ENCODE data around the gene ACE.
A peak's percentile ranks its signal among the peaks of the same experiment; 100 is the strongest.

Gene ACE

GRCh38 chr17:63517825-63518534 lies 41.1 kb downstream of the ACE start:
- no peak for DNase-seq (ENCODE audit: low read depth, low spot score)
- Histone ChIP-seq H3K36me3 (ENCODE audit: insufficient read depth, insufficient read length, low read length) (no peaks in the 10 kb centered on the region), H3K9me3 (ENCODE audit: insufficient read depth, low read length) (no peaks in the 10 kb centered on the region), H3K4me3 (ENCODE audit: insufficient read length, low read depth) (no peak overlapping the region), H3K9ac (ENCODE audit: insufficient read length, low read depth) (no peak overlapping the region), H3K4me1 (ENCODE audit: insufficient read depth, insufficient read length) (peaks cover 4% of the 10 kb centered on the region), H3K27me3 (ENCODE audit: insufficient read depth, insufficient read length) (peaks cover 8% of the 10 kb centered on the region)
- TF ChIP-seq SUZ12 (IDR thresholded peaks at IDR 0.05; ENCODE audit: extremely low read depth, insufficient read depth, insufficient read length) (no peak), ZNF274 (IDR thresholded peaks at IDR 0.05; ENCODE audit: low read depth, low read length) (no peak), YY1 (IDR thresholded peaks at IDR 0.05; ENCODE audit: insufficient read depth, insufficient read length) (no peak)

GRCh38 chr17:63519116-63519881 lies 42.4 kb downstream of the ACE start:
- H3K4me3 ChIP-seq (ENCODE audit: insufficient read length, low read depth), result no peak overlapping the region
- TF ChIP-seq SUZ12 (IDR thresholded peaks at IDR 0.05; ENCODE audit: extremely low read depth, insufficient read depth, insufficient read length), result no peak
- TF ChIP-seq ZNF274 (IDR thresholded peaks at IDR 0.05; ENCODE audit: low read depth, low read length), result no peak
- TF ChIP-seq YY1 (IDR thresholded peaks at IDR 0.05; ENCODE audit: insufficient read depth, insufficient read length), result no peak
- H3K9me3 ChIP-seq (ENCODE audit: insufficient read depth, low read length), result no peaks in the 10 kb centered on the region
- no peak overlapping the region for H3K9ac ChIP-seq (ENCODE audit: insufficient read length, low read depth)
- no peak for DNase-seq (ENCODE audit: low read depth, low spot score)
- peaks cover 10% of the 10 kb centered on the region for H3K27me3 ChIP-seq (ENCODE audit: insufficient read depth, insufficient read length)
- peaks cover 4% of the 10 kb centered on the region for H3K4me1 ChIP-seq (ENCODE audit: insufficient read depth, insufficient read length)
- no peaks in the 10 kb centered on the region for H3K36me3 ChIP-seq (ENCODE audit: insufficient read depth, insufficient read length, low read length)

- H3K9ac ChIP-seq (ENCODE audit: insufficient read length, low read depth), result peak overlapping the region; percentile 13
- H3K4me1 ChIP-seq (ENCODE audit: insufficient read depth, insufficient read length), result peaks cover 7% of the 10 kb centered on the region
- no peak for DNase-seq (ENCODE audit: low read depth, low spot score)
- H3K36me3 ChIP-seq (ENCODE audit: insufficient read depth, insufficient read length, low read length), result no peaks in the 10 kb centered on the region
- no peak overlapping the region for H3K4me3 ChIP-seq (ENCODE audit: insufficient read length, low read depth)
- TF ChIP-seq SUZ12 (IDR thresholded peaks at IDR 0.05; ENCODE audit: extremely low read depth, insufficient read depth, insufficient read length), result no peak
- no peak for TF ChIP-seq ZNF274 (IDR thresholded peaks at IDR 0.05; ENCODE audit: low read depth, low read length)
- no peak for TF ChIP-seq YY1 (IDR thresholded peaks at IDR 0.05; ENCODE audit: insufficient read depth, insufficient read length)
- H3K9me3 ChIP-seq (ENCODE audit: insufficient read depth, low read length), result no peaks in the 10 kb centered on the region
- H3K27me3 ChIP-seq (ENCODE audit: insufficient read depth, insufficient read length), result peaks cover 5% of the 10 kb centered on the region
These were observed 43.4 kb downstream of the ACE start for GRCh38 chr17:63519972-63520882.

- Histone ChIP-seq H3K9ac (ENCODE audit: insufficient read length, low read depth) (peak within 1 kb of the TSS; percentile 58), H3K27me3 (ENCODE audit: insufficient read depth, insufficient read length) (peaks cover 3% of the 10 kb centered on the region), H3K4me3 (ENCODE audit: insufficient read length, low read depth) (peak within 1 kb of the TSS; percentile 50), H3K36me3 (ENCODE audit: insufficient read depth, insufficient read length, low read length) (no peaks in the 10 kb centered on the region), H3K9me3 (ENCODE audit: insufficient read depth, low read length) (no peaks in the 10 kb centered on the region), H3K4me1 (ENCODE audit: insufficient read depth, insufficient read length) (peaks cover 20% of the 10 kb centered on the region)
- DNase-seq (ENCODE audit: low read depth, low spot score), result no peak
- TF ChIP-seq YY1 (IDR thresholded peaks at IDR 0.05; ENCODE audit: insufficient read depth, insufficient read length) (no peak), SUZ12 (IDR thresholded peaks at IDR 0.05; ENCODE audit: extremely low read depth, insufficient read depth, insufficient read length) (no peak), ZNF274 (IDR thresholded peaks at IDR 0.05; ENCODE audit: low read depth, low read length) (no peak)
These were observed 46.5 kb downstream of the ACE start, which contains the start of gene KCNH6 for GRCh38 chr17:63523253-63523855. KCNH6 (plus strand) TSS chr17:63523358; CDS start chr17:63523414, 56 bp downstream.

GRCh38 chr17:63524051-63524450 lies 47.2 kb downstream of the ACE start:
- no peak overlapping the region for H3K4me3 ChIP-seq (ENCODE audit: insufficient read length, low read depth)
- H3K27me3 ChIP-seq (ENCODE audit: insufficient read depth, insufficient read length), result peaks cover 3% of the 10 kb centered on the region
- H3K4me1 ChIP-seq (ENCODE audit: insufficient read depth, insufficient read length), result peaks cover 20% of the 10 kb centered on the region
- H3K9ac ChIP-seq (ENCODE audit: insufficient read length, low read depth), result no peak overlapping the region
- H3K9me3 ChIP-seq (ENCODE audit: insufficient read depth, low read length), result no peaks in the 10 kb centered on the region
- no peaks in the 10 kb centered on the region for H3K36me3 ChIP-seq (ENCODE audit: insufficient read depth, insufficient read length, low read length)
- TF ChIP-seq ZNF274 (IDR thresholded peaks at IDR 0.05; ENCODE audit: low read depth, low read length) (no peak), SUZ12 (IDR thresholded peaks at IDR 0.05; ENCODE audit: extremely low read depth, insufficient read depth, insufficient read length) (no peak), YY1 (IDR thresholded peaks at IDR 0.05; ENCODE audit: insufficient read depth, insufficient read length) (no peak)
- DNase-seq (ENCODE audit: low read depth, low spot score), result no peak

GRCh38 chr17:63525190-63525946 lies 48.5 kb downstream of the ACE start:
- no peaks in the 10 kb centered on the region for H3K9me3 ChIP-seq (ENCODE audit: insufficient read depth, low read length)
- peak overlapping the region; percentile 7 for H3K9ac ChIP-seq (ENCODE audit: insufficient read length, low read depth)
- no peak for TF ChIP-seq YY1 (IDR thresholded peaks at IDR 0.05; ENCODE audit: insufficient read depth, insufficient read length)
- TF ChIP-seq SUZ12 (IDR thresholded peaks at IDR 0.05; ENCODE audit: extremely low read depth, insufficient read depth, insufficient read length), result no peak
- no peak for TF ChIP-seq ZNF274 (IDR thresholded peaks at IDR 0.05; ENCODE audit: low read depth, low read length)
- no peak for DNase-seq (ENCODE audit: low read depth, low spot score)
- H3K27me3 ChIP-seq (ENCODE audit: insufficient read depth, insufficient read length), result peaks cover 3% of the 10 kb centered on the region
- peaks cover 22% of the 10 kb centered on the region for H3K4me1 ChIP-seq (ENCODE audit: insufficient read depth, insufficient read length)
- H3K4me3 ChIP-seq (ENCODE audit: insufficient read length, low read depth), result no peak overlapping the region
- no peaks in the 10 kb centered on the region for H3K36me3 ChIP-seq (ENCODE audit: insufficient read depth, insufficient read length, low read length)
